Body of pancreas (tissue), 4 donors: ENCODE measurements around the gene CUL4A. TPM values are rescaled to one million over a fixed set of nuclear protein-coding genes. Genes with fewer than 3 reads are reported as not detected.
A peak's percentile ranks its signal among the peaks of the same experiment; 100 is the strongest.

Experiments
- ATAC-seq: fragments of 150-250 bp; one replicate; pipeline ENCODE4 v1.9.1; 2016
- DNase-seq, 4 donors: peaks; one replicate each; pipeline ENCODE4 v3.0.0-alpha.2; 2019
- H3K27ac ChIP-seq, 4 donors: fragments of 200-600 bp; sonication (generic); 1 replicate in 3 of 4; 2 replicates in 1 of 4; pipeline versions ENCODE4 v1.5.1 to v1.6.1; 2016 to 2019; ENCODE audit warnings: mild to moderate bottlenecking in 1 of 4, mixed read lengths in 1 of 4, moderate library complexity in 1 of 4
- H3K27me3 ChIP-seq, 2 donors: fragments of 200-600 bp; sonication (generic); one replicate each; pipeline ENCODE4 v1.6.0; 2016; ENCODE audit warnings: mild to moderate bottlenecking in 1 of 2
- H3K36me3 ChIP-seq, 2 donors: fragments of 200-600 bp; sonication (generic); replicated peaks in 1 of 2; 2 replicates each; pipeline ENCODE4 v1.5.1; 2016; ENCODE audit warnings: low read depth in 2 of 2; ENCODE audit not compliant: insufficient read depth in 1 of 2
- H3K4me1 ChIP-seq: fragments of 200-600 bp; sonication (generic); one replicate; pipeline ENCODE4 v1.6.0; 2016
- H3K4me3 ChIP-seq, 2 donors: fragments of 200-600 bp; sonication (generic); 1 replicate in 1 of 2; 2 replicates in 1 of 2; pipeline ENCODE4 v1.5.1; 2016 to 2019
- H3K9me3 ChIP-seq, 3 donors: fragments of 200-600 bp; sonication (generic); 1 replicate in 2 of 3; 2 replicates in 1 of 3; pipeline ENCODE4 v1.5.1; 2016
- CTCF ChIP-seq, 7 experiments: fragments of 450-650 bp in 4 of 7; fragments of 200-600 bp in 3 of 7; sonication (generic) in 3 of 7; IDR thresholded peaks; one replicate each; pipeline ENCODE4 v1.5.1; 2016 to 2019; ENCODE audit warnings: antibody characterized with exemption in 7 of 7
- POLR2A ChIP-seq, 3 donors: fragments of 450-650 bp; IDR thresholded peaks; one replicate each; pipeline ENCODE4 v1.6.1; 2016; ENCODE audit warnings: antibody characterized with exemption in 3 of 3, mild to moderate bottlenecking in 2 of 3
- WGBS, 2 donors: methylation state at CpG; one replicate each; pipeline ENCODE4 v1.1.5; 2017; 5-methylcytosine and 5-hydroxymethylcytosine counted together
- intact Hi-C: fragments of 100-400 bp; cut with DNase I; formaldehyde crosslinking; loops from one replicate; pipeline ENCODE4 v1.15.1; 2023
- total RNA-seq, 2 donors: library from RNA; depleted of rRNA; stranded (reverse); fragments of >200 nt; gene quantifications; one replicate each; pipeline ENCODE4 v1.1.0, GENCODE V29; 2016

CUL4A gene
- total RNA-seq, 2 donors from 2014 or later = 44.4 to 62.3 TPM

GRCh38 chr13:113273321-113273720 is 63.9 kb downstream of the CUL4A start:
- Histone ChIP-seq H3K4me1 (no peaks in the 10 kb centered on the region), H3K27ac (peak overlapping the region in 1 of 4 donors; percentile 47), H3K9me3 (no peaks in the 10 kb centered on the region), H3K4me3 (no peak overlapping the region), H3K27me3 (no peaks in the 10 kb centered on the region), H3K36me3 (no peaks in the 10 kb centered on the region)
- DNase-seq (no peak), ATAC-seq (no peak)
- whole genome bisulfite sequencing, 2 donors = 71 to 75% methylated on average over 6 of the region's 6 CpGs
- intact Hi-C loops = loop anchor here (10.0 kb wide), 1 partner anchor 121 kb away; no protein-coding TSS in a partner anchor
- no peak for TF ChIP-seq CTCF (IDR thresholded peaks at IDR 0.05)
- no peak for TF ChIP-seq POLR2A (IDR thresholded peaks at IDR 0.05)

- 66 to 71% methylated on average over 15 of the region's 15 CpGs for WGBS, 2 donors
- Histone ChIP-seq H3K9me3 (no peaks in the 10 kb centered on the region), H3K4me1 (no peaks in the 10 kb centered on the region), H3K4me3 (no peak overlapping the region), H3K36me3 (no peaks in the 10 kb centered on the region), H3K27me3 (no peaks in the 10 kb centered on the region), H3K27ac (no peak overlapping the region)
- intact Hi-C loops = loop anchor here (10.0 kb wide), 1 partner anchor 121 kb away; no protein-coding TSS in a partner anchor
- DNase-seq (peak in 1 of 4 donors; percentile 34), ATAC-seq (no peak)
- TF ChIP-seq POLR2A (IDR thresholded peaks at IDR 0.05) (no peak), CTCF (IDR thresholded peaks at IDR 0.05) (no peak)
Measured at GRCh38 chr13:113273851-113274590, 64.6 kb downstream of the CUL4A start.

GRCh38 chr13:113274721-113275120 is 65.3 kb downstream of the CUL4A start:
- Histone ChIP-seq H3K4me1 (no peaks in the 10 kb centered on the region), H3K9me3 (no peaks in the 10 kb centered on the region), H3K4me3 (no peak overlapping the region), H3K36me3 (no peaks in the 10 kb centered on the region), H3K27ac (no peak overlapping the region), H3K27me3 (no peaks in the 10 kb centered on the region)
- intact Hi-C loops = loop anchor here (10.0 kb wide), 1 partner anchor 120 kb away; no protein-coding TSS in a partner anchor
- 61 to 63% methylated on average over 3 of the region's 3 CpGs for WGBS, 2 donors
- DNase-seq (no peak), ATAC-seq (no peak)
- TF ChIP-seq POLR2A (IDR thresholded peaks at IDR 0.05) = no peak
- no peak for TF ChIP-seq CTCF (IDR thresholded peaks at IDR 0.05)

GRCh38 chr13:113275387-113275786 is 66.0 kb downstream of the CUL4A start:
- no peak overlapping the region for H3K27ac ChIP-seq
- WGBS, 2 donors = 3 to 5% methylated on average over 3 of the region's 3 CpGs
- no peak overlapping the region for H3K4me3 ChIP-seq
- no peaks in the 10 kb centered on the region for H3K9me3 ChIP-seq
- intact Hi-C loops = loop anchor here (10.0 kb wide), 1 partner anchor 119 kb away; no protein-coding TSS in a partner anchor
- H3K27me3 ChIP-seq = no peaks in the 10 kb centered on the region
- no peak for TF ChIP-seq POLR2A (IDR thresholded peaks at IDR 0.05)
- peak; percentile 43 to 72 (median 66) for TF ChIP-seq CTCF (IDR thresholded peaks at IDR 0.05)
- peak; percentile 52 to 67 (median 60) for DNase-seq
- peak; percentile 93 for ATAC-seq
- no peaks in the 10 kb centered on the region for H3K36me3 ChIP-seq
- no peaks in the 10 kb centered on the region for H3K4me1 ChIP-seq
